ENCODE results near the gene AMACR. TPM values are rescaled to one million over a fixed set of nuclear protein-coding genes. Genes with fewer than 3 reads are reported as not detected.

AMACR gene
- 10 to 100 TPM in 1 of 2 donors, 1 to 10 TPM in 1; 7.3 to 10.3 TPM for total RNA-seq
- long read RNA-seq, full-length matches to known transcripts: 18 of 18 reads
- long read RNA-seq, partial matches to known transcripts: 0 of 18 reads
- long read RNA-seq, other reads (novel, unspliced or antisense): 0 of 18 reads

- DNase-seq (peak; percentile 93), ATAC-seq (peak; percentile 98)
- intact Hi-C loops (cut with DNase I): loop anchor here in 1 of 2 donors (5.0 kb wide), 1 partner anchor 459 kb away; no protein-coding TSS in a partner anchor
Observed at GRCh38 chr5:34007621-34008600, at the start of gene AMACR. Gene AMACR, minus strand, starts transcription at chr5:34008050. Its CDS starts 31 bp downstream, at chr5:34008019.

GRCh38 chr5:34057569-34057968 is 49.7 kb upstream of the AMACR start:
- no peak for DNase-seq

GRCh38 chr5:34057118-34057517 is 49.3 kb upstream of the AMACR start:
- DNase-seq (no peak), ATAC-seq (no peak)
- intact Hi-C loops (cut with DNase I): no loop called here

More at GRCh38 chr5:34057569-34057968, 49.7 kb upstream of the AMACR start:
- no peak for ATAC-seq
- intact Hi-C loops (cut with DNase I): no loop called here

GRCh38 chr5:34055667-34056066 is 47.8 kb upstream of the AMACR start:
- intact Hi-C loops (cut with DNase I): no loop called here
- DNase-seq (no peak), ATAC-seq (no peak)

GRCh38 chr5:34054400-34054729 is 46.5 kb upstream of the AMACR start:
- no peak for ATAC-seq
- intact Hi-C loops (cut with DNase I): no loop called here
- DNase-seq: no peak

- ATAC-seq (peak; percentile 76 to 80), DNase-seq (no peak)
- intact Hi-C loops (cut with DNase I): no loop called here
Observed at GRCh38 chr5:34053571-34054399, 45.9 kb upstream of the AMACR start.

GRCh38 chr5:34053133-34053532 is 45.3 kb upstream of the AMACR start:
- ATAC-seq: peak in 1 of 2 donors; percentile 71
- intact Hi-C loops (cut with DNase I): no loop called here

GRCh38 chr5:34051374-34051980 is 43.6 kb upstream of the AMACR start:
- ATAC-seq (no peak), DNase-seq (no peak)
- intact Hi-C loops (cut with DNase I): no loop called here

More at GRCh38 chr5:34053133-34053532, 45.3 kb upstream of the AMACR start:
- no peak for DNase-seq

GRCh38 chr5:34047774-34048572 is 40.1 kb upstream of the AMACR start:
- intact Hi-C loops (cut with DNase I): no loop called here
- no peak for ATAC-seq
- no peak for DNase-seq

GRCh38 chr5:34047143-34047542 is 39.3 kb upstream of the AMACR start:
- ATAC-seq (peak in 1 of 2 donors; percentile 26), DNase-seq (no peak)
- intact Hi-C loops (cut with DNase I): no loop called here

GRCh38 chr5:34045996-34046395 is 38.1 kb upstream of the AMACR start:
- ATAC-seq: no peak
- DNase-seq: no peak
- intact Hi-C loops (cut with DNase I): no loop called here

GRCh38 chr5:34045023-34045422 is 37.2 kb upstream of the AMACR start:
- ATAC-seq: no peak
- intact Hi-C loops (cut with DNase I): no loop called here
- DNase-seq: no peak

GRCh38 chr5:34043099-34043876 is 35.4 kb upstream of the AMACR start, which contains the start of gene C1QTNF3:
Gene C1QTNF3, minus strand, starts transcription at chr5:34043213. Its CDS starts 88 bp downstream, at chr5:34043125.
- intact Hi-C loops (cut with DNase I): no loop called here
- ATAC-seq (peak; percentile 50 to 66), DNase-seq (no peak)

GRCh38 chr5:34042321-34042720 is 34.5 kb upstream of the AMACR start:
- DNase-seq: peak; percentile 49
- intact Hi-C loops (cut with DNase I): no loop called here
- ATAC-seq: peak; percentile 43 to 80

GRCh38 chr5:34041247-34041972 is 33.6 kb upstream of the AMACR start:
- DNase-seq (no peak), ATAC-seq (no peak)
- intact Hi-C loops (cut with DNase I): no loop called here

GRCh38 chr5:34040472-34040871 is 32.6 kb upstream of the AMACR start:
- DNase-seq: no peak
- intact Hi-C loops (cut with DNase I): no loop called here
- ATAC-seq: no peak

All from left cardiac atrium (tissue), 4 donors.